Body of pancreas (tissue), 4 donors: ENCODE results near the gene CARD11.

Source experiments
- POLR2A ChIP-seq, 3 donors: fragments of 450-650 bp; IDR thresholded peaks; one replicate each; pipeline ENCODE4 v1.6.1; 2016; ENCODE audit warnings: antibody characterized with exemption in 3 of 3, mild to moderate bottlenecking in 2 of 3
- TF ChIP-seq, protein P1 (sequence below), 7 experiments: fragments of 450-650 bp in 4 of 7; fragments of 200-600 bp in 3 of 7; sonication (generic) in 3 of 7; IDR thresholded peaks; one replicate each; pipeline ENCODE4 v1.5.1; 2016 to 2019; ENCODE audit warnings: antibody characterized with exemption in 7 of 7

DNA sequence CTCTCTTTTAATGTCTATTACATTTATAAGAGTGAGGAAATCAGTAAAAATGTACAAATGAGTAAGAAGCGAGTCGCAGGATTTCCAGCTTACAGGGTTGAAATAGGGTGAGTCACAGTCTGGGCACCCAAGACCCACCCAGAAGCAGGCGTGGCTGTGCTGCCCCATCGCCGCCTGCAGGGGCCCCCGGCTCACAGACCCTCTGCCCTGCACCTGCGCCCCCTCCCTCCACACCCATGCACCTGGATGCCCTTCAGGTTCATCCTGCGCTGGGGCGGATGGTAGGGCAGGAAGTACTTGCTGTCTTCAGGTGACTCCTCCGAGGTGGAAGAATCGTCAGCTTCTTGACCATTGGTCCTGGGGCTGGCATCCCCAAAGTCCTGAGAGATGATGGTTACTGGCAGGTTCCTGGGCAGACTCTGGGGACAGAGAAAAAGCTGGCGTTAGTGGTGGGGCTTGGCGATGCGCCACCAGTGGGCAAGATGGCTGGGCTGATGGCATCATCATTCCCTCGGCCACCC is 109.4 kb downstream of the CARD11 start:
- TF ChIP-seq, protein P1, sequence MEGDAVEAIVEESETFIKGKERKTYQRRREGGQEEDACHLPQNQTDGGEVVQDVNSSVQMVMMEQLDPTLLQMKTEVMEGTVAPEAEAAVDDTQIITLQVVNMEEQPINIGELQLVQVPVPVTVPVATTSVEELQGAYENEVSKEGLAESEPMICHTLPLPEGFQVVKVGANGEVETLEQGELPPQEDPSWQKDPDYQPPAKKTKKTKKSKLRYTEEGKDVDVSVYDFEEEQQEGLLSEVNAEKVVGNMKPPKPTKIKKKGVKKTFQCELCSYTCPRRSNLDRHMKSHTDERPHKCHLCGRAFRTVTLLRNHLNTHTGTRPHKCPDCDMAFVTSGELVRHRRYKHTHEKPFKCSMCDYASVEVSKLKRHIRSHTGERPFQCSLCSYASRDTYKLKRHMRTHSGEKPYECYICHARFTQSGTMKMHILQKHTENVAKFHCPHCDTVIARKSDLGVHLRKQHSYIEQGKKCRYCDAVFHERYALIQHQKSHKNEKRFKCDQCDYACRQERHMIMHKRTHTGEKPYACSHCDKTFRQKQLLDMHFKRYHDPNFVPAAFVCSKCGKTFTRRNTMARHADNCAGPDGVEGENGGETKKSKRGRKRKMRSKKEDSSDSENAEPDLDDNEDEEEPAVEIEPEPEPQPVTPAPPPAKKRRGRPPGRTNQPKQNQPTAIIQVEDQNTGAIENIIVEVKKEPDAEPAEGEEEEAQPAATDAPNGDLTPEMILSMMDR (IDR thresholded peaks at IDR 0.05) = no peak
- no peak for TF ChIP-seq POLR2A (IDR thresholded peaks at IDR 0.05)
